Neural progenitor cell (in vitro differentiated cells): Measurements from ENCODE around the gene CTSH.

Source experiments
- EZH2 ChIP-seq: fragments of 200-600 bp; sonication (generic); IDR thresholded peaks from 2 replicates; pipeline ENCODE4 v1.6.1; 2017; ENCODE audit warnings: antibody characterized with exemption, mild to moderate bottlenecking, moderate library complexity
- TF ChIP-seq, protein P1 (sequence below): fragments of 200-600 bp; sonication (generic); IDR thresholded peaks from 2 replicates; pipeline ENCODE4 v1.5.1; 2017; ENCODE audit warnings: antibody characterized with exemption, mild to moderate bottlenecking

DNA sequence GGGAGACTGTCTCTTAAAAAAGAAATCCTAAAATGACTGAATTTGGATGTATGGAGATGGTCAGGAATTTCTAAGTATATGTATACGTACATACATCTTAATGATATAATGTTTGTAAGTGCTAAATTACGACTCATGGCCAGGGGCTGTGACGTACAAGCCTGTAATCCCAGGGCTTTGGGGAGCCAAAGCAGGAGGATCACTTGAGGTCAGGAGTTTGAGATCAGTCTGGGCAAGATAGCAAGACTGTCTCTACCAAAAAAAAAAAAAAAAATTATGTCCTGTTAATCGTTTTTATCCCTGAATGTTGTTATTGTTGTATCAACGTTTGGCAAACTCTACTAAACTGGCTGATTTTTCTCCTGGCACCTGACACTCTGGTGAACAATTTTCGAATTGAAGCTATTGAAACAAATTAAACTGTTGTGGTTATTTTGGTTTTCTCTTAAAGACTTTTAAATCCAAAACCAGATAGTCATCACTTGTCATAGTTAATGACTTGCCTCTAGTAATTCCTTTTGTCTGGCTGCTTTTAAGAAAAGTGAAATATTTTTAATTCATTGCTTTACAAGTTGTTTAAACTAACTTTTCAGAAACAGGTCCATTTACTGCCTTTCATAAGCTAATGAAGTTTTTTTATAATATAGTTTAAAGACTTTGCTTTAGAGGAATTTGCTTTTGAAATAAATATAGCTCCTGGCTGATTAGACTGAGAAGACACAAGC, 65.2 kb downstream of the CTSH start:
- TF ChIP-seq, protein P1, sequence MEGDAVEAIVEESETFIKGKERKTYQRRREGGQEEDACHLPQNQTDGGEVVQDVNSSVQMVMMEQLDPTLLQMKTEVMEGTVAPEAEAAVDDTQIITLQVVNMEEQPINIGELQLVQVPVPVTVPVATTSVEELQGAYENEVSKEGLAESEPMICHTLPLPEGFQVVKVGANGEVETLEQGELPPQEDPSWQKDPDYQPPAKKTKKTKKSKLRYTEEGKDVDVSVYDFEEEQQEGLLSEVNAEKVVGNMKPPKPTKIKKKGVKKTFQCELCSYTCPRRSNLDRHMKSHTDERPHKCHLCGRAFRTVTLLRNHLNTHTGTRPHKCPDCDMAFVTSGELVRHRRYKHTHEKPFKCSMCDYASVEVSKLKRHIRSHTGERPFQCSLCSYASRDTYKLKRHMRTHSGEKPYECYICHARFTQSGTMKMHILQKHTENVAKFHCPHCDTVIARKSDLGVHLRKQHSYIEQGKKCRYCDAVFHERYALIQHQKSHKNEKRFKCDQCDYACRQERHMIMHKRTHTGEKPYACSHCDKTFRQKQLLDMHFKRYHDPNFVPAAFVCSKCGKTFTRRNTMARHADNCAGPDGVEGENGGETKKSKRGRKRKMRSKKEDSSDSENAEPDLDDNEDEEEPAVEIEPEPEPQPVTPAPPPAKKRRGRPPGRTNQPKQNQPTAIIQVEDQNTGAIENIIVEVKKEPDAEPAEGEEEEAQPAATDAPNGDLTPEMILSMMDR = no peak
- no peak for TF ChIP-seq EZH2
